Measurements from ENCODE around the gene GRIK4.
A peak's percentile ranks its signal among the peaks of the same experiment; 100 is the strongest.

GRIK4 gene

DNA sequence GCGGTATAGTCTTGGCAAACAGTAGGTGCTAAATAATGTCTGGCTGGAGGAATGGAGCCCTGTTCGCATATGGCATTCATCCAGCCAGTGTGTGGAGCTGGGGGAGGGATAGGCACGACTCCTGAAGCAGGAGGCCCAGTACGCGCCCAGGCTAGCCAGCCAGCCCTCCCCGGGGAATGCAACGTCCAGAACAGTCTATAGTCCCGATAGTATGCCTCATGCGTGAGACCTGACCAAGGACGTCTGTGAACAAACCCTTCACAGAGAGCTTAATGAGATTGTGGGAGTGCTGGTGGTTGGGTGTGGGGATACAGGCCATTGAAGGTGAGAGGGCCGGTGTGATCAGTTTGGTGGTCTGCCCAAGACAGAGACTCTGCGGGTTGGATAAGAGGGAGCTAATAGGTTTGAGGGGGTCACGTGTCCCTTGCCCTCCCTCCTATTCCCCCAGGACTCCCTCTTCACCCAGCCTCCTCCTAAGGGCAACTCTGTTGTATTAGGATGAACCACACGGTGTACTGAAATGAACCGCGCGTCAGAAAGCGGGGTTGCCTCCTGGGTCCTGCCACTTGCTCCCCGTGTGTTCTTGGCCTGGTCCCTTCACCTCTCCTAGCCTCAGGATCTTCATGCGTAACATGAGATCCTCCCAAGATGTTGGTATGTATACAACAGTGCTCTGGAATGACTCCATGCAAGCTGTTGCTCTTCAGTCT lies 987 bp upstream of the GRIK4 start:
- DNase-seq (ENCODE audit: low read depth, low spot score): no peak

- no peak for DNase-seq (ENCODE audit: low read depth, low spot score)
Observed at GRCh38 chr11:120511820-120512738, 531 bp downstream of the GRIK4 start.

- no peak for DNase-seq (ENCODE audit: low read depth, low spot score)
Observed at GRCh38 chr11:120512739-120513435, 1.3 kb downstream of the GRIK4 start.

DNA sequence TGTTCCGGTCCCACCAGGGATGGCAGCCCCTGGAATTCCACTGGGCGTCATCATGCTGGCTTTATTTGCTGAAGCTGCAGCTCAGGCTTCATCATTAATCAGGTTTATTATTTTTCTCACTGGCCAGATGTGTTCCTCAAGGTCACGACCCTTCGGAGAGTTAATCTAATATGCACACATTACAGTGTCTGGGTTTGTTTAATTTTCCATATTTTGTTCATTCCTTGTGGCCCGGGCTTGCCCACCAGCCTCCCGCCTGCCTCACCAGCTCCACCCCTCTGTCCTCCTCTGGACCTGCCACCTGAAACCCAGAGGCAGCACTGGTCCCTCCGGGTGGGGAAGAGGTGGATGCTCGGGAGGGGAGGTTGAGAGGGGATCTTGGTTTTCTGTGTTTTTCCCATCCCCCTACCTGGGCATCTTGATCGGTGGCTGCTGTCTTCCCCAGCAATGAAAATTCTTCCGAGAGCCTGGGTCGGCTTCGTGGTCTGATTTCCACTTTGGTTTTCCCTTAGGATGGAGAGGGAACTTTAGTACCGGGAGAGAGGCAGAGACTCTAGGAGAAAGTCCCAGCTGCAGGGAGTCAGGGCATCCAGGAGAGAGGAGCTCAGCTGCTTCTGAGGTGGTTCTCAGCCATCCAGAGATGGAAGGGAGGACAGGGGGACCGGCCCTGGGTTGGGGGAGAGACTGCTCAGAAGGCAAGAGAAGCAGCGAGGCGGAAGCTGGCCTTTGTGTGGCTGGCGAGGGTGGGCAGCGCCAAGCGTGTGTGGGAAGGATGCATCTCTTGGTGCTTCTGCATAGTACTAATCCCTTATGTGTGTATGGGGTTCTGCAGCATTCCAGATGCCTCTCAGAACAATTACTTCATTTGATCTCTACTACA lies 2.1 kb downstream of the GRIK4 start:
- no peak for DNase-seq (ENCODE audit: low read depth, low spot score)

DNA sequence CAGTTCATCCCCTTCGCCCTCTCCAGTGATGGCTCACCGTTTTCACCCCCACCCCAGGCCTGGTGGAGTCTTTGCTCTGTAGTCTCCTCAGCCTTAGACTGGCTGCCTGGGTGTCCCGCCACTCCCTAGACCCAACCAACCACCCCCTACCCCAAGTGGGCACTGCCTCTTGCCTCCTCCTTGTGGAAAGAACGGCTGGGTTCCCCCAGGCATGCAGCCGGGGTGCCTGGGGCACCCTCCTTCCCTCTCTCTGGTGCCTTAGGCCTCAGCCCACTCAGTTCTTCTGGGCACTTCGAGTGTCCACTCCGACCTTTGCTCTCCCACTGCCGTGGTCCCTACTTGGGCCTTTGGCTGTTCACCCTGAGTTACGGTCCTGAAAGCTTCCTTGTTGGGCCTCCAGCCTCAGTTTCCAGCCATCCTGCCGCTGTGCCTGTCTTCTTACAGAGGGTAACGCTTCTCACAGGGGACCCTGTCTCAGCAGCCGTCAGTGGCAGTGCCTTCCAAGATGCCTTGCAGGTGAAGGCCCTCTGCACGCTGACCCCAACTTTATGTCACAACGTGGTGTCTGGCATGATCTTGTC lies 3.1 kb downstream of the GRIK4 start:
- no peak for DNase-seq (ENCODE audit: low read depth, low spot score)

DNA sequence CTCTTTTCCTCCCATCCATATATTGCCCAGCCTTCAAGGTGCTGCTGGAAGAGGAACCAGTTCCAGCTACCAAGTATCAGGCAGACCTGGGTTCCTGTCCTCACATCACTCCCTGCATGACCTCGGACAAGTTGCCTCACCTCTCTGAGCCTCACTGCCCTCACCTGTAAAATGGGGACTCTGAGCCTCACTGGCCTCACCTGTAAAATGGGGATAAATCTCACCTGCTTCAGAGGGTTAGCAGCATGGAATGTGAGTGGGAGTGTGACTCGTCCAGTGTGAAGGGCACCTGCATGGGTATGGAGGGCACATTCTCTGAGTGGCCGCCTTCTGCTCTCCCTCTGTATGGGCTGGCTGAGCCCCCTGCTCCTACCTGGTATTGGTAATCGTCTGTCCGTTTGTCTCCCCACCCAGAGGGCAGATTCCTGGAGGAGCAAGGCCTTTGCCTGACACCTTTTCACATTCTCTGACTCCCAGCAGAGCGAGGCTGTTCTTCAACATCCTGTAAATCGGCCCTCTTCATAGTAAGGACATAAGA lies 3.7 kb downstream of the GRIK4 start:
- DNase-seq (ENCODE audit: low read depth, low spot score): no peak

GRCh38 chr11:120516461-120517389 lies 5.2 kb downstream of the GRIK4 start:
- DNase-seq (ENCODE audit: low read depth, low spot score): no peak

DNA sequence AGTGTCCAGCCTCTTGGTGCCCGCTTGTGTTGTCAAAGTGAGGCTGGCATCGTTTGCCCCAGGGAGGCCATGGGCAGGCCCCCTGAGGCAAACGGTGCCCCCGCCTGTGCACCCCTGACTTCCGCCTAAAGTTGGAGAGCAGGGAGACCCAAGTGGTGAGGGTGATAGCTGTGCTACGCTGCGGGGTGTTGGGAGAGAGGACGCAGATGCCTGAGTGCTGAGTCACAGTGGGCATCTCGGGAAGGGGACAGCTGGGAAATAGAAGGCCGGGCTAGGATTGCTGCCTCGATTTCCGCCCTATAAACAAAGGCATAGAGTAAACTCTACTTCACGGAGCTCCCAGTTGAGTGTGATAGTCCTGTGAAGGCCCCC lies 5.8 kb downstream of the GRIK4 start:
- DNase-seq (ENCODE audit: low read depth, low spot score): peak; percentile 61

DNA sequence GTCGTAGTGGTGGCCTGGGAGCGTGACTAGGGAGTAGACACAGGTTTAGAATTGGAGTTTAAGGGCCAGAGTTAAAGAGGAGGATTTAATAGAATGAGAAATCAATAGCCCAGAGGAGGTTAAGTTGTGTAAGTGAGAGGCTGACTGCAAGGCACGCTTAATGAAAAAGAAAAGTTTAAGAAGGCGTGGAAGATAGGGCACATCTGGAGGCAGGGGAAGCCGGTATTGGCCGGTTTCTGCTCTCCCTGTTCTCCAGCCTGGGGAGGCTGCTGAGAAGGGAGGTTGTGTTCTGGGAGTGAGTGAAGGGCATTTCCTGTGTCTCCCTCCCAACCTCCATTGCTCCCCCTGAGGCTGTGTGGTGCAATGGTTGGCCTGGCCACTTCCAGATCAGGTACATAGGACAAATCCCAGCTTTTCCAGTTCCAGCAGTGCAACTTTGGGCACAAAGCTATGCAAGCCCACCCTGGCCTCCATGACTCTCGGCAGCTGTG lies 6.3 kb downstream of the GRIK4 start:
- no peak for DNase-seq (ENCODE audit: low read depth, low spot score)

- DNase-seq (ENCODE audit: low read depth, low spot score): no peak
Observed at GRCh38 chr11:120518356-120518755, 6.8 kb downstream of the GRIK4 start.

- no peak for DNase-seq (ENCODE audit: low read depth, low spot score)
Observed at GRCh38 chr11:120519474-120519873, 7.9 kb downstream of the GRIK4 start.

- no peak for DNase-seq (ENCODE audit: low read depth, low spot score)
Observed at GRCh38 chr11:120520091-120520822, 8.7 kb downstream of the GRIK4 start.

DNA sequence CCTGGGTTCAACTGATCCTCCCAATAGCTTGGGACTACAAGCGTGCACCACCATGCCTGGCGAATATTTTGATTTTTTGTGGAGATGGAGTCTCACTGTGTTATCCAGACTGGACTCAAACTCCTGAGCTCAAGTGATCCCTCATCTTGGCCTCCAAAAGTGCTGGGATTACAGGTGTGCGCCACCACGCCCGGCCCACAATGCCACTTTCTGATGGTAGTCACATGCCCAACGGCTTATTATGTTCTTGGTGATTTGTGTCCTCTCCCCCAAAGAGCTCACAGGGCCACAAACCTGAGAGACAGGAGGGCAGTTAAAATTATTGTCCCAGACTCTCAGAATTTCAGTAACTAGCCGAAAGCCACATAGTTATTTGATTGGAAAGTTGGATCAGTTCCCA lies 9.6 kb downstream of the GRIK4 start:
- DNase-seq (ENCODE audit: low read depth, low spot score): no peak

GRCh38 chr11:120522021-120522420 lies 10.5 kb downstream of the GRIK4 start:
- no peak for DNase-seq (ENCODE audit: low read depth, low spot score)

GRCh38 chr11:120522736-120523135 lies 11.2 kb downstream of the GRIK4 start:
- DNase-seq (ENCODE audit: low read depth, low spot score): no peak

- no peak for DNase-seq (ENCODE audit: low read depth, low spot score)
Observed at GRCh38 chr11:120523196-120523595, 11.6 kb downstream of the GRIK4 start.

DNA sequence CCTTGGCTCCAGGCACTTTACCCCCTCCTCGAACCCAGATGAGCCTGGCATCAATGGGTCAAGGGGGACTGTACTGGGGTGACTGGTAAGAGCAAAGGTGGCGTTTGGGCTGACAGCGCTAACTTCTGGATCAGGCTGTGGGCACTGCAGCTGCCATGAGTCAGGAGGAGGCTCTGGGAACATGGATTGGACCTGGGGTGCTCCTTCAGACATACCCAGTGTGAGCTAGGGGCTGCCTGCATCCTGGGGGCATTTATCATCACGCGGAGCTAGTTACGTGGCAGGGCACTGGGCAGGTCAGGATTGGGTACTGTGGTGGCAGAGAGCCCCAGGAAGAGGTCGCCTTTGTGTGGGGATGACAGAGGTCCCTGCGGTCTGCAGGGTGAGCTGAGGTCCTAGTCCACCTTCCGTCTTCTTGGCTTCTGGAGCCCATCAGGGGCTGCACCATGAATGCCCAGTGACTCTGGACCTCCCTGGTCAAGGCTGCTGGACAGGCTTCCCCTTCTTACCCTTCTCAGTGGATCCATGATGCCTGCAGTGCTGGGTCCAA lies 13.1 kb downstream of the GRIK4 start:
- DNase-seq (ENCODE audit: low read depth, low spot score): no peak

Measured in astrocyte of the hippocampus (primary cell).